RPMI7951 (cell line): Measurements from ENCODE around the gene KCTD5. TPM values are rescaled to one million over a fixed set of nuclear protein-coding genes. Genes with fewer than 3 reads are reported as not detected.
"Not testable (repeated sequence)": the region's sequence is repeated elsewhere in the genome, so short reads cannot be mapped to it uniquely, and the experiment has no call there.

Experiments
- DNase-seq: peaks from one replicate; pipeline ENCODE4 v3.0.0-alpha.2; 2012; ENCODE audit warnings: low read depth
- total RNA-seq: library from RNA; depleted of rRNA; stranded (reverse); fragments of >200 nt; shearing (Covaris generic); gene quantifications from 2 replicates; pipeline ENCODE4 v1.2.3, GENCODE V29; 2014

The KCTD5 gene
- total RNA-seq, 1 experiment from 2014 or later, result 55.6 TPM

DNA sequence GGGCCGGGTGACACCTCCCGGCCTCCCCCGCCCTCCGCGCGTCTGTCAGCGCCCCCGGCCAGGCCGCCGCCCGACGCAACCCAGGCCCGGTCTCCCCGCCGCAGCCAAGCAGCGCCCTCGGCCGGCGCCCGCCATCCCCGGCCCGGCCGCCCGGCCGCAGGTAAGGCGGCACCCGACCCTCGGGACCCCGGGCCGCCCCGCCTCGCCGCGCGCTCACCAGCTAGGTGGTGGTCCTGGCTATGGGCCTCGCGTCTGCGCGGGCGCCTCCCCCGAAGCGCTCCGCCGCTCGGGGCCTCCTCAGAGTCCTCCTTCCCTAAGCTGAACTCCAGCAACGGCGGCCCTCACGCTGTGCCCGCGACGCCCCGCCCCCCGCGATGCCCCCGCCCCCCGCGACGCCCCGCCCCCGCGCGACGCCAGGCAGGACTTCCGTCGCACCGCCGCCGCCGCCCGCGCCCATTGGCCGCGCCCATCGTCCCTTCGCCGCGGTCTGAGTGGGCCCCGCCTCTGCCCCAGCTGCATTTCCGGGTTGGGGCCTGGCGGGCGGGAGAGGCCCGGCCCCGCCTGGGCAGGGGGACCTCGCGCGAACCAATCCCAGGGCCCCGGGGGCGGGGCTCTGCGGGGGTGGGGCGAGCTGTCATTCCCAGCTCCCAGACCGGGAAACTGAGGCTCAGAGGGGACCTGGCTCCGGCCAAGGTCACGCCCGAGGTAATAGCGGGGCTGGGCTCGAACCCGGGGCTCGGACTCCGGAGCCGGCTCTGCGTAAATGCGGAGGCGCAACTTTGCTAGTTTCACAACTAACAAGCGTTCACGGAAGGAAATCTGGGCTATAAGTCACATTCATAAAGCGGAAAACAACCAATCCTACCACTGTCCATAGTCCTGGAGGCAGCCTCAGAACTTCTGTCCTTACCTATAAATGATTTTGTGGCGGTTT lies 9.0 kb upstream of the KCTD5 start:
- peak; percentile 91 for DNase-seq

DNA sequence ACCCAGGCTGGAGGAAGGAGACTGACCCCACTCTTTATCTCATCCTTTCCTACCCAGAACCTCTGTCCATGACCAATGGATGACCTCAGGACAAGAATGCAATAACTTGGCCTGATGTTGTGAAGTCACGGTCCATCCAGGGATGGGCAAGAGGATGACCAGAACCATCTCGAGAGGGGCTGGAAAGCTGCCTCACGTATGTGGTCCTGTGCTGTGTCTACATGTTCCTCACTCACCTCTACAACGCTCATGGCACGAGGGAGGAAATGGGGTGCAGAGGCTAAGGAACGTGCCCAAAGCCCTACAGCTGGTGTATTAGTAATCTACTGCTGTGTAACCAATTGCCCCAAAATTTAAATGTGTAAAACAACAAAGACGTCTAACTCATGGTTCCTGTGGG lies 7.3 kb upstream of the KCTD5 start:
- DNase-seq, result no peak

DNA sequence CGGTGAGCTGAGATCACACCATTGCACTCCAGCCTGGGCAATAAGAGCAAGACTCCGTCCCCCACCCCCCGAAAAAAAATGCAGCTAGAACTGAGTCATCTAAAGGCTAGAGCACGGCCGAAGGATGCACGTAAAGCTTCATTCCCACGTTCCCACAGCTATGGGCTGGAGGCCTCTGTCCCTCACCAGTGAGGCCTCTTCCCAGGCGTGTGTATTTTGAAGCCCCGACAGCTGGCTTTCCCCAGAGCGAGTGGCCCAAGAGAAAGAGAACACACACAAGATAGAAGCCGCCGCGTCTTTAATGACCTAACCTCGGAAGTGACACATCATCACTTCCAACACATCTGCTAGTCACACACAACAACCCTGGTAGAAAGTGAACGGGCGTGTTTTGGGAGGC lies 6.6 kb upstream of the KCTD5 start:
- DNase-seq, result peak; percentile 81

DNA sequence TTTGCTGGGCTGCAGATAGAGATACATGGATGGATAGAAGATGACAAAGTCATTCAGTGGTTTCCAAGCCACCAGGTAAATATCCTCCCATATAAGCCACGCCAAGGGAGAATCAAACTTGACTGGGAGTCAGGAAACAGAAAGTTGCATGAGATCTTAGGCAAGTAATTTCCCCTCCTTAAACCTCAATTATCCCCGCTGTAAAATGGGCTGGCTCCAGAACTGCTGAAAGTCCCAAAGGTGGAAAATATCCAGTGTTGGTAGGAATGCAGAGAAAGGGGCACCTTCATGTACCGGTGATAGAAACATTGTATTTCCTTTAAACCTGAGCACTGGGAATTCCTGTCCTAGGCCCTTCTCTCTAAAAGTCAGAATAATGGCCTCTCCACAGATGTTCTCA lies 5.4 kb upstream of the KCTD5 start:
- DNase-seq, result not testable (repeated sequence)

DNA sequence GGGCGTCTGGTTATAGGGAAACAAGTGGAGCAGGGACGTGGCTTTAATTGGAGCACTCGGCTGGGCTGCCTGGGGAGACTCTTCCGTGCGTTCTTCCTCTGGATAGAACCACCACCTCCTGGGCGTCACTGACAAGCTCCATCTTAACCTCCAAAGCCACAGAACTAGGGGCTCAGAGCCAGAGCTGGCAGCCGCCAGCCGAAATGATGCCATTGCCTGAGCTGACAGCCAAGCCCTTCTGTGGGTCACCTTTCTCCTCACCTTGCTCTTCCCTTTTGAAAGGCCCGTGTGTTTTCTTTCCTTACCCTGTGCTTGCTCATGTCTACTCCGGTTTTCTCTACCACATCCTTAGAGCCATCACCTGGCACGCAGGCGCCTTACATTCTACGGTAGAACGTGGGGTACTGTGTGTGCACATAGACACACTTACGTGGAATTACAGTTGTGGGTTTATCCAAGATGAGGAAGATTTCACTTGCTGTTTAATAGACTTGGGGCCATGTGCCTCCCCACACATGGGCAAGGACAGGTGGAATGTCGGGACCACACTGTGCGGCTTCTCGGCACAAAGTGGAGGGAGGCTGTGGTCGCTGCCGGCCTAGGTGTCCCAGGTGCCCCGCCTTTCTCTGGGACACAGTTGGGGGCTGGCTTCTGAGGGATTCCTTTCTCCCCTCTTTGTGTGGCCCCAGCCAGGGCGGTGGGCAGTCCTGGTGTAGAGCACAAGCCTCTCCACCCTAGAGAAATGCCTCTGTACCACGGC lies 3.9 kb upstream of the KCTD5 start:
- DNase-seq, result not testable (repeated sequence)

DNA sequence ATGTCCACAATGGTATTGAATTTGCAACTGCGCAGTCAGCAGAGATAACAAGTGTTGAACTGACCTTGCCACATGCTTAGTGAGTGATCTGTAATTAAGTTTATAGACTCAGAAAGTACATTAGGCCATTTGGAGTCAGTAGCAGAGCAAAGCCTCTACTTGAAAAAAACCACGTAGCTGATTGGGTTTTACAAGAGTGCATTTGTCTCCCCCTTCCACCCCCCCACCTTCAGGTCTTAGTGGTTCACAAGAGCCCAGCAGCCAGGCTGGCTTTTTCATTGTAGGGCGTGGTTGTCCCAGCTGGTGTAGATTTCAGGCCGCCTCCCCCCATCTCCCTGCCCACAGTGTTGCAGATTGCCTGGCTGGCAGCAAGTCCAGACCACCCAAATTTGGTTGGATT lies 2.4 kb upstream of the KCTD5 start:
- DNase-seq, result peak; percentile 24

DNA sequence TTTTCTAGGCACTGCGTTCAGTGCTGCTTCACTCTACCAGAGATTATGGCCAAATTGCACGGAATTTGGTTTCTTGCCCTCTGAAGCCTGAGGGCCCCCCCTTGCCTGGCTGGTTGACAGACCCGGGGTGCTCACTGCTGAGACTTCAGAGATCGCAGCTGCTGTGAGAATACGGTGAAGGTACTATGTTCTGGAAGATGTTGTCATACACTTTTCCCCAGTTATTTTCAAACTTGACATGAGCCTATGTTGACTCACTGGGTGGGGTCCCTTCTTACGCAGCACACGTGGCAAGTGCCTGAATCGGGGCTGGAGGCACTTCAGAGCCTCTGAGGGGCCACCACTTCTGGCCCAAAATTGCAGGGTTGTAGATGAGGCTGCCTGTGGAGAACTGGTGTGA lies 2.0 kb upstream of the KCTD5 start:
- peak; percentile 34 for DNase-seq

DNA sequence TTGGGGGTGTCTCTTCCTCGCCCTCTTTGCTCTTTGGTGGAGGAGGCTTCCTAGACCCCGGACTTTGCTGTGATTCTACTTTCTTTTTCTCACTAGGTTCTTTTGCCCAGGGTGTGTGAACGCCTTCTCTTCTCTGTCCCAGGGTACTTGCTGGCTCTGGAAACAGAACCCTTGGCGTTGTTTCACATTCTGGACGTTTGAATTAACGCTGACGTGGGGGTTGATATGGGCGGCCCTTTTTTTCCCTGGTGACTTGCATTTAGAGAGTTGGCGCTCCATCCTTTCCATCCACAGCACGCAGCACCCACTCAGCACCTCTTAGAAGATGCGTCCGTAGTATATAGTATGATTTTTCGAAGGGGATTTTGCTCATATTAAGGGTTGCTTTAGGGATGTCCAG lies 718 bp downstream of the KCTD5 start:
- peak; percentile 21 for DNase-seq

DNA sequence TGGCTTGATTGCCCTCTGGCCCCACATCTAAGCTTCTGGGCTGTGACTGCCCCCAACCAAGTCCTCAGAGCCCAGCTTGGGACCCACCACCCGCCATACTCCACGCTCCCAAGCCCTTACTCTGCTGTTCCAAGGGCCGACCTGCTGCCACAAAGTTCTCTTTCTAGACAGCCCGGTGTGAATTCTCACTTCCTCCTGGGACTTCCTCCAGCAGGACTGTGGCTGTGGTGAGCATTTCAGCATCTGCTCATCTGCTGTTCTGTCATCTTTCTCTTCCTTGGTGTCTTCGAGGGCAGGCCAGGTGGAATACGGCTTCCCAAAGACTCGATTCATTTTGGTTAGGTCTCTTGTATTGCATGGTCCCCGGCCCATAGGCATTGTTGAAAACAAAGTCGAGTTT lies 3.8 kb downstream of the KCTD5 start:
- not testable (repeated sequence) for DNase-seq

DNA sequence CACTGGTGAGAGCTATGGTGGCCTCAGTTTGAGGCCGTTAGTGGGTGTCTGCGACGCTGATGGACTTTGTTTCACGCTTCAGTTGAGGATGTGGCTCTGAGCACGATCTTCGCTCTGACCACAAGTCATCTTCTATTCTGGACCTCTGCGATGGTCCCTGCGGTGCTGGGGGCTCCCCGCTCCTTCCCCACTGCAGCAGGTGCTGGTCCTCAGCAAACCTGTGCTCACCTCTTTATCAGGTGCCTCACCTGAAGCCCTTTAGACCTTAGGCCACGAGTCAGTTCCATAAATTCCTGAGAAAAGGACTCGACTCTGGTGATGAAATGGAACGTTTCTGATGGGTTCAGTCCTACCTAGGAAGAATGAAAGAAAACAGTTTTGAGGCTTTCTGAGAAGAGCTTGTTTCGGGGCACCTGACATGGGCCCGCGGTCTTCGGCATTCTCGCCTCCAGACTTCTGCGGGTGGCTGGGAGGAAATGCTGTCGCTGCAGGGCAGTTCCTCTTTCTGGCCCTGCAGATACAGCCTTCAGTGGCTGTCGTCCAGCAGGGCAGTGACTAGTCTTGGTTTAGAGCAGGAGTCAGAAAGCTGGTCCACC lies 4.7 kb downstream of the KCTD5 start:
- no peak for DNase-seq

DNA sequence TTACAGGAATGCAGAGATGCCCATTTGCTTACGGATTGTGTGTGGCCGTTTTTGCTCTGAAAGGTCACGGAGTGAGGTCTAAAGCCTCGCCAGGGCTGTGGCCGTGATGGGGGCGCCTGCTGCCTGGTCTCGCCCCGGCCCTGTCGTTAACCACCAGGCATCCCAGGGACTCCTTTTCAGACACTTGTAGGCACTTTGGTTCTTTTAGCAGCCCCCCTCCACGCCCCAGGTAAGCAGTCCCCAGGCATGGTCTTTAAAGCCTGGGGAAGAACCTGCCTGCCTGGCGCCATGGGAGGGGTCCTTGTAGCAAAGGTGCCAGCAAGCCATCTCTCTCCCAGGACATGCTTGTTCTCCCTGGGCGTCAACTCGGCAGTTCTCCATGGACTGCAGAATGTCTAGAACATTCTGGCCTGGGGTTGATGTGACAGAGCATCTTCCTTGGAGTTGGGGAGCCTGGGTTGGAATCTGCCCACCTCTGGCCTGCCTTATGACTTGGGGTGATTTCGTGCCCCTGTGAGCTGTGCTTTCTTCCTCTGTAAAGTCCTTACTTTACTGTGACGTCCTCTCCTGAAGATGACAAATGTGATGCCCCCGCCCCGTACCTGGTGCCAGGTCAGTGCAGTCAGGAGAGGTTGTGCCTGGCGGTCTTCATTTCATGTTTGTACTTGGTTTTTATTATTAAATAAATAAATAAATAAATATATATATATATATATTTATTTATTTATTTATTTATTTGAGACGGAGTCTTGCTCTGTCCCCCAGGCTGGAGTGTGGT lies 5.4 kb downstream of the KCTD5 start:
- DNase-seq, result no peak

DNA sequence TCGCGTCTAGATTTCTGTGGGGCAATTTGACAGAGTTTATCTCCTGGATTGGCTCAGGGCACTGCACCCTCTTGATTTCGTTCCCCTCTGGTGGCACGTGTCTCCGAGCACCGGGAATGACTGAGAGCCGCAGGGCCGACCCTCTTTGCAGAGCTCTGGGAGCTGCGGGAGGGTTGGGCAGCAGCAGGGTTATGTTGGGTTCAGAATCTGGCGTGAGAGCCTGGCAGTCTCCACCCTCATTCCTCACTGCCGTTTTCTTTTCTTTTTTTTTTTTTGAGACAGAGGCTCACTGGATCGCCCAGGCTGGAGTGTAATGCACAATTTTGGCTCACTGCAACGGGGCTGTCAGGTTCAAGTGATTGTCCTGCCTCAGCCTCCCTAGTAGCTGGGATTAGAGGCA lies 7.1 kb downstream of the KCTD5 start:
- not testable (repeated sequence) for DNase-seq

DNA sequence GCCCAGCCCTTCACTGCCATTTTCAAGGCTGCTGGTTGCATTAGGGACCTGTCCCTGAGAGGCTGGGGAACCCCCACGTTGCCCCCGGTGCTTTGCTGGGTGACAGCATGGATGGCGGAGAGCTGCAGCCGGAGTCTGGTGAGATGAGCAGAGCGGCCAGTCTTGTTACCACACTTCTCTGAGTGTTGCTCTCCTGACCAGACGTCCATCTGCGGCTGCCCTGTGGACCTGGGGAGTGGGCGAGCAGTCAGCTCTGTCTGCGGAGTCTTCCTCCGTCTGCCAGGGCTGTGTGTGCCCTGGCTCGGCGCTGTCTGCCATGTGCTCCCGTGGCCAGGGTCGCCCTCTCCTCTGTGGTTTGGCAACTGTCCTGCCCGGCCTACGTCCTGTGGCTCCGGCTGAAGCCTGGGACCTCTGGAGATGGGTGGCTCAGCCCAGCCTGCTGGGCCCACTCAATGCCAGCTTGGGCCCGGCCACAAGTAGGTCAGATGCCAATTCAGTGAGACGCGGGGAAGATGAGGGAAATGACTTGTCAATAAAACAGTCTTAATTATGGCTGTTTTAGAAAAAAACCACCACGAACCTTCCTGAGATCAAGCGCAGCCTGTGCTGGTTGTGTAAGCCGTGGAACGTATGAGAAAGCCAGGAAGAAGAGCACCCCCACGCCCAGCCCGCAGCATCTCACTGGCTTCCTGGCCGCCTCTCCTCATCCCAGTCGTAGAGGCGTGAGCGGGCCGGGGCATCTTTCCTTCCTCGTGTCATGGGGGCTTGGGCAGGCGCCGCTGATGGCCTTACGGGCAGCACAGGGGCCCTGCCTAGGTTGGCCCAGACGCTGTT lies 7.9 kb downstream of the KCTD5 start:
- no peak for DNase-seq

DNA sequence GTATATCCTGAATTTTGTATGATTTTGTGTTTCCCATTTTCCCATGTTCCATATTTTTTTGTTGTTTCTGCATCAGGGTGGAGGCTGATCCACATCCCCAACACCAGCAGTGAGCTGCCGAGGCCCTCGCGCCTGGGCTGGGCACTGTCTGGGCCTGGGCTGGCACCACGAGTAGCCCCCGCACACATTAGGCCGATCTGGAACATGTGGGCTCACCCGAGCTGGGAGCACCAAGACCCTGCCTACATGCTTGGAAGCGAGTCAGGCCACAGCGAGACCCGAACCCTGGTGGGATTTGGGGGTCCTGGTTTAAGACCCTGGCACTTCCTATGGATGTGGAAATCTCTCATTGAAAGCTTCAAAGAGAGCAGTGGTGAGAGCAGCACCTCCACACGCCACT lies 8.5 kb downstream of the KCTD5 start:
- DNase-seq, result no peak

DNA sequence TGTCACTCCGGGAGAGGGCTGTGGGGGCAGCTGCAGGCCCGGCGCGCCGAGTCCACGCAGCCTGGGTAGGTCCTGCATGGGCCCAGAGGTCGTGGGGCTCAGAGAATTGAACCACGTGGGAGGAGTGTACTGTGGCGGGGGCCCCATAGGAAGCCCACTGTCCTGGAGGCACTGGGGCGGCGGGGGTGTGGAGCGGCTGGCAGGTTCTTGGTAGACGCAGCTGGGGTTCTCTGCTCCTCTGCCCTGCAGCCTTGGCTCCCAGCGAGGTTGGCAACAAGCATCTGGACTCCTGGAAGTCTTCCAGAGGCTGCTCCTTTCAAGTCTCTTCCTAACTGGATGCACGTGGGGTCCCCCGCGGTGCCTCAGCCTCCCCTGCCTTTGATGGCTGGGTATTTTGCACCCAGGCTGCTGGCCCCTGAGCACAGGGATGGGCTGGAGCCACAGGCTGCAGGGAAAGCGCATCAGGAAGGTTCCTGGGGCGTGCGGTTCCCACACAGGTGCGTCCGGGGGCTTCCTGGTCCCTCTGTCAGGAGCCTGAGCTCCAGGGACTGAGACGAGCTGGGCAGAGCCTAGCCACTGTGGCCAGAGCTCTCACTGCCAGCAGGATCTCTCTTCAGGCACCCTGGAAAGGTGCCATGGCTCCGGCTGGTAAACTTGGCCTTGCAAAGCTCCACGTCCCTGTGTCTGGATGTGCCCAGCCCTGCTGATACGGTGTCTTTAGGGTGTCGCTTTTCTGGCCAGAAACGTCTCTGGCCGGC lies 9.3 kb downstream of the KCTD5 start:
- no peak for DNase-seq

DNA sequence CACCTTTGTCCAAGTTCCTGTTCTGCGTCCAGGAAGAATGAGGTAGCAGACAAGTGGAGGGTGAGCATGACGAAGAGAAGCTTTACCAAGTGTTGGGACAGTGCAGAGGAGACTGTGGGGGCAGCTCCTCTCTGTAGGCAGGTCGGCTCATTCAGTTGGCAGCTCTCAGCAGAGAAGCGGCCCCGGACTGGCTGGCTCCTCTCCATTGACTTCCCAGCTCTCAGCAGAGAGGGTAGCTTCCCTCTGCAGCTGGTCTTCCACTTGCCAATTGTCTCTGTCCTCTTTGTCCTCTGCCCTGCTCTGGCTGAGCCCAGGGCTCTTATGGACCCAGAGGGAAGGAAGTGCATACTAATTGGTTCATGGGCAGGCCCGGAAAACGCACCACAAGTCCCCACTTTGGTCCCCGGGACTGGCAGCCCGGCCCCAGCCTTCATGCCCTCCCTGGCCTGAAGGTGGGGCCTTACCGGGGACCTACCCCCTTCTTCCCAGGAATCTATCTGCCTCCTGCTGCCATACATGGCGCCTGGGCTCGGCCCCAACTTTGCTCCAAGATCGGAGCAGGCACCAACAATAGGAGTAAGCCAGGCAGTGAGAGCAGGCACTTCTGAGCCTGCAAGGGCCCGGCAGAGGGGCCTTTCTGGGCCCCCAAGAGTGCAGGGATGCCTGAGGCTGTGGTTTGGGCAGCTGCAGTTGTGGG lies 10.1 kb downstream of the KCTD5 start:
- no peak for DNase-seq

DNA sequence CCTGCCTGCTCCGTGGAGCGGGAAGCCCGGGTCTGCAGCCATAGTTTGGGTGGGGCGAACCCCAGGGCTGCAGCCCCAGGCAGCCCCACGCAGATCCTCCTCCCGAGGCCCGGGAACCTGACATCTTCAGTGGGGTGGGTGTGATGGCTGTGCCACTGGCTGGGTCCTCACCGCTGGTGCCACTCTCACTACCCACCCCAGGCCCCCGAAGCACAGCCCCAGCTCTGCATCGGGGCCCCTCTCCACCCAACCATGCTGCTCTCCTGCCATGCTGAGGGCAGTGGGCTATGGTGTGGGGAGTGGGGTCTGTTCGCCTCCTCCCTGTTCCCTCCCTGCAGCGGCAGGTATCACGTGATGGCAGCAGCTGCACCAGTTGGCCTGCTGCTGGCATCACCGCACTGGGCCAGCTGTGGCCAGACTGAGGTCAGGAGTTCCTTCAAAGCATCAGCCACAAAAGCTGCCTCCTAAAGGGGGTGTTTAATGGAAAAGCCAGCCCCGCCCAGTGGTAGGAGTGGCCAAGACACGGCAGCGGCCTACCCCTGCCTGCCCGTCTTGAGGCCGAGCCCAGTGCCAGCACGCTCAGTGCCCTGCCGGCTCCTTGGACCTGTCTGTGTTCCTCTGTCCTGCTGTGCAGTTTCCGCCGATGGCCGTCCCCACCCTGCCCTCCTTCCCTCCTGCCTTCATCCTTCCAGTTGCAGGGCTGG lies 10.8 kb downstream of the KCTD5 start:
- DNase-seq, result peak; percentile 17

DNA sequence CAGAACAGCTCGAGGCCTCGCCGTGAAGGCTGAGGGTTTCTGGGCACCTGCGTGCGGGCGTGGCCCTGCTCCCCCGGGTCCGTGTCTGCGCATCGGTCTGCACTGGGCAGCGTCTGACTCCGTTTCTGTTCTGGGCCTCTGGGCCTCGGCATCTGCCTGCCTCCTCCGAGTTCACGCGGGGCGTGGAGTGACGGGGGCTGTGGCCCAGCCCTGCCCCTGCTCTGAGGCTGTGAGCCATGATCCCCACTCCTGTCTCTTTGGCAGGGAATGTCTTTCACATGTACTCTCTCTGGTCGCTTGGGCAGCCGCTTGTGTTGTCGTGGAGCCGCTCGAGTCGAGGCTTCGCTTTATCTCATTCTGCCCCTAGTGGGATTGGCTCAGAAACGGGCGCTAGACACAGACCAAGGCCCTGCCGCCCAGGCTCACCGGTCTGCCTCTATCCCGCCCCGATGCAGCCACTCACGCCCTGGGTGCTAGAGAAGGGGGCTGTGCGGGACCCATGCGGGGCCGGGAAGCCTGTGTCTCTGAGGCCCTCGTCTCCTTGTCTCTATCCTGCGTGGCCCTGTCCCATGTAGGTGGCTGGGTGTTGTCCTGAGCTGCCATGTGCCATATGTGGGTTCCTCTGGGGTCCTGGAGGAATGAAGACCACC lies 14.4 kb downstream of the KCTD5 start:
- not testable (repeated sequence) for DNase-seq
